Endodermal cell (in vitro differentiated cells): ENCODE results near the gene SELENOS. TPM values are rescaled to one million over a fixed set of nuclear protein-coding genes. Genes with fewer than 3 reads are reported as not detected.
A peak's percentile ranks its signal among the peaks of the same experiment; 100 is the strongest.

Experiments used
- DNase-seq: peaks from one replicate; pipeline ENCODE4 v3.0.0-alpha.2; 2017
- H3K27ac ChIP-seq: 2 replicates; pipeline ENCODE4 v1.5.1; 2013; ENCODE audit warnings: mild to moderate bottlenecking, low read depth, low read length, moderate library complexity
- H3K27me3 ChIP-seq: 2 replicates; pipeline ENCODE4 v1.6.1; 2013; ENCODE audit warnings: mild to moderate bottlenecking, low read length, moderate library complexity; ENCODE audit not compliant: insufficient read depth, control insufficient read depth, poor library complexity, severe bottlenecking
- H3K36me3 ChIP-seq: 2 replicates; pipeline ENCODE4 v1.7.0; 2013; ENCODE audit warnings: mild to moderate bottlenecking, low read length, moderate library complexity; ENCODE audit not compliant: control insufficient read depth, insufficient read depth
- H3K4me1 ChIP-seq: one replicate; pipeline ENCODE4 v1.7.0; 2013; ENCODE audit warnings: low read length; ENCODE audit not compliant: control insufficient read depth, insufficient read depth
- H3K4me3 ChIP-seq: 2 replicates; pipeline ENCODE4 v1.5.1; 2013; ENCODE audit warnings: mild to moderate bottlenecking, low read length, moderate library complexity
- H3K9ac ChIP-seq: 2 replicates; pipeline ENCODE4 v1.6.1; 2013; ENCODE audit warnings: mild to moderate bottlenecking, low read length, moderate library complexity; ENCODE audit not compliant: poor library complexity, severe bottlenecking; ENCODE audit errors: extremely low read depth
- H3K9me3 ChIP-seq: 2 replicates; pipeline ENCODE4 v1.6.1; 2013; ENCODE audit warnings: mild to moderate bottlenecking, low read length, moderate library complexity; ENCODE audit not compliant: control insufficient read depth
- H3K27ac Mint-ChIP-seq: 2 replicates; pipeline ENCODE4 v1.8.0; 2020; ENCODE audit warnings: mixed read lengths
- H3K27me3 Mint-ChIP-seq: 2 replicates; pipeline ENCODE4 v1.8.0; 2021; ENCODE audit warnings: mild to moderate bottlenecking, mixed read lengths; ENCODE audit not compliant: insufficient read depth
- H3K36me3 Mint-ChIP-seq: 2 replicates; pipeline ENCODE4 v1.8.0; 2020; ENCODE audit warnings: low read depth, mixed read lengths
- H3K4me1 Mint-ChIP-seq: 2 replicates; pipeline ENCODE4 v1.8.0; 2020; ENCODE audit warnings: mixed read lengths
- H3K4me3 Mint-ChIP-seq: 2 replicates; pipeline ENCODE4 v1.8.0; 2020; ENCODE audit warnings: mild to moderate bottlenecking, moderate library complexity, mixed read lengths
- H3K9me3 Mint-ChIP-seq: 2 replicates; pipeline ENCODE4 v1.8.0; 2020; ENCODE audit warnings: mild to moderate bottlenecking, mixed read lengths
- CTCF ChIP-seq: fragments of 200-600 bp; sonication (generic); conservative IDR thresholded peaks from 2 replicates; pipeline ENCODE4 v1.5.0; 2021; ENCODE audit warnings: antibody characterized with exemption, mild to moderate bottlenecking
- WGBS, 2 experiments: methylation state at CpG; one replicate each; pipeline versions ENCODE4 v1.1.5 to v1.1.7; 2013; ENCODE audit warnings: missing lambda C conversion rate in 2 of 2, mixed read lengths in 1 of 2; ENCODE audit not compliant: insufficient coverage in 1 of 2, insufficient read length in 1 of 2; 5-methylcytosine and 5-hydroxymethylcytosine counted together
- total RNA-seq, 2 donors: library from RNA; stranded (reverse); fragmentation: NEBNext Ultra II Directional in 1 of 2; extraction: Animal tissue kit (Norgen Biotek cat#: 25700) in 1 of 2; gene quantifications; 2 replicates in 1 of 2; 3 replicates in 1 of 2; pipeline ENCODE4 v1.2.1, GENCODE V29; 2021

Gene SELENOS
- total RNA-seq, 2 donors from 2014 or later, result 56.1 to 60.5 TPM

DNA sequence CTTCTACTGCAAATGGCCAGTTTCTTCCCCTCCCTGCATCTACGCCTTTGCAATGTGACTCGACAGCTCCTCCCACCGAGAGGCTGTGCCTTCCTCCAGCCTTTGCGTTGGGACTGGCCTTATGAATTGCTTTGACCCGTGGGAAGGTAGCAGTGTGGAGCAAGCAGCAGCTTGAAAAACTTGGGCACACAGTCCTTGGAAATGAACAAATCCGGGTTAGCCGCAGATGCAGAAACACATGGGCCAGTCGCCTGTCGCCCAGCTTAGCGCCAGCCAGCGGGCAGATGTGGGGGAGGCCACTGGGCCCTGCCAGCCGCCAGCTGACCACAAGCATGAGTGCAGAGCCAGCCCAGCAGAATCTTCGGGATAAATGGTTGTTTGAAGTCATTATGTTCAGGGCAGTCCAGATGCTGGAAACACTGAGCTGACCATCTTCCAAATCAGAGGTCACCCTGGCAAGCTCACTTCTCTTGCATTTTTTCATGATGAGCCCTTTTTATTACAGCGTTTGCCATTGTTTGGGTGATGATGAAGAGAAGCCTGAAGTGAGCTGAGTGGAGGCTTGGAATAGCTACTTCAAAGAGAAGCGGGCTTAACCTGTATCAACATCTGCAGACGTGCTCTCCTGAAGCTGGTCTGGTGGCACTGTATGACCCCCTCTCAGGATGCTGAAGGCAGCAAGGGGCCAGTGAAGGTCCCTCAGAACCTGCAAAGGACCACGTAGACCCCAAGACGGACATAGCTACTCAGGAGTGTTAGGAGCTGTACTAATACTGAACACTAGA is 9.8 kb downstream of the SELENOS start:
- H3K9me3 ChIP-seq, result no peaks in the 10 kb centered on the region
- Mint-ChIP-seq H3K9me3 (no peaks in the 10 kb centered on the region), H3K36me3 (peaks cover 39% of the 10 kb centered on the region), H3K27me3 (no peaks in the 10 kb centered on the region), H3K4me3 (no peak overlapping the region), H3K4me1 (peaks cover 7% of the 10 kb centered on the region), H3K27ac (no peak overlapping the region)
- peaks cover 35% of the 10 kb centered on the region for H3K36me3 ChIP-seq
- H3K4me1 ChIP-seq, result no peaks in the 10 kb centered on the region
- no peak overlapping the region for H3K27ac ChIP-seq
- 81 to 83% methylated on average over 13 to 18 of the region's 18 CpGs for WGBS, 2 experiments
- no peak for TF ChIP-seq CTCF
- peak; percentile 84 for DNase-seq
- no peaks in the 10 kb centered on the region for H3K27me3 ChIP-seq
- no peak overlapping the region for H3K4me3 ChIP-seq
- H3K9ac ChIP-seq, result no peak overlapping the region

DNA sequence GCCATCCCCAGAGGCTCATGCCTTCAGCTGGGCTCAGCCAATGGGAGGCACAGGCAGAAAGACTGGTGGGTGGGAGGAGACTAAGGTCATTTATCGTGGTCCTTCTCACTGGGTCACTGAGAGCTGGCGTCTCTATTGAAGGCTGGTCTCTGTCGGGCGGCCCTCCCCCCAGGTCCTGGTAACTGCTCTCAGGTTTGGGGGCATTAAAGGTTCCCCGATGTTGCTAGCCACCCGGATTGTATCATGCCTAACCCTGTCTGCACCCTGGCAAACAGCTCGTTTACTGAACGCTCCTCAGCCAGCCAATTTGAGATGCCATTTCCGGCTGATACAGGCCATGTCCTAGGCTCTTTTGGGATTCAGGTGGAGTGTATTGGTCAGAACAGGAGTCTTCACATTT is 10.5 kb downstream of the SELENOS start:
- no peaks in the 10 kb centered on the region for H3K27me3 Mint-ChIP-seq
- no peak overlapping the region for H3K4me3 ChIP-seq
- H3K36me3 Mint-ChIP-seq, result peaks cover 32% of the 10 kb centered on the region
- no peak overlapping the region for H3K27ac Mint-ChIP-seq
- H3K4me3 Mint-ChIP-seq, result no peak overlapping the region
- H3K4me1 Mint-ChIP-seq, result peaks cover 7% of the 10 kb centered on the region
- no peaks in the 10 kb centered on the region for H3K9me3 Mint-ChIP-seq
- peaks cover 28% of the 10 kb centered on the region for H3K36me3 ChIP-seq
- H3K9ac ChIP-seq, result no peak overlapping the region
- no peaks in the 10 kb centered on the region for H3K9me3 ChIP-seq
- no peaks in the 10 kb centered on the region for H3K4me1 ChIP-seq
- no peaks in the 10 kb centered on the region for H3K27me3 ChIP-seq
- DNase-seq, result peak; percentile 48
- H3K27ac ChIP-seq, result no peak overlapping the region
- 92 to 96% methylated on average over 9 of the region's 9 CpGs for WGBS, 2 experiments
- TF ChIP-seq CTCF, result no peak

DNA sequence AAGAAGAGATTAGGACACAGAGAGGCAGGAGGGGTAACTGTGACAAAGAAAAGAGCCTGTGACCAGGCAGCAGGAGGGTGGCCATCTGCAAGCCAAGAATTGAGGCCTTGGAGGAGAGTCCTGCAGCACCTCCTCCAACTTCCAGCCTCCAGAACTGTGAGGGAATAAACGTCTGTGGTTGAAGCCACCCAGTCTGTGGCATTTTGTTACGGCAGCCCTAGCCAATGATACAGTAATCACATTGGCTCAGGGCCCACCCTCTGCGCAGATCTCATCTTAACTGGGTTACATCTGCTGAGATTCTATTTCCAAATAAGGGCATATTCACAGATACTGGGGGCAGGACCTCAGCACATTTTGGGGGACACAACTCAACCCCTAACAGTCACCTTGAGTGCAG is 11.3 kb downstream of the SELENOS start:
- H3K4me3 ChIP-seq, result no peak overlapping the region
- WGBS, 2 experiments, result 90 to 93% methylated on average over 3 of the region's 3 CpGs
- no peaks in the 10 kb centered on the region for H3K9me3 Mint-ChIP-seq
- no peak overlapping the region for H3K9ac ChIP-seq
- H3K4me1 Mint-ChIP-seq, result peaks cover 7% of the 10 kb centered on the region
- peaks cover 20% of the 10 kb centered on the region for H3K36me3 ChIP-seq
- DNase-seq, result peak; percentile 32
- H3K27me3 Mint-ChIP-seq, result no peaks in the 10 kb centered on the region
- no peaks in the 10 kb centered on the region for H3K9me3 ChIP-seq
- H3K4me1 ChIP-seq, result no peaks in the 10 kb centered on the region
- H3K27ac ChIP-seq, result no peak overlapping the region
- no peaks in the 10 kb centered on the region for H3K27me3 ChIP-seq
- H3K36me3 Mint-ChIP-seq, result peaks cover 25% of the 10 kb centered on the region
- H3K27ac Mint-ChIP-seq, result no peak overlapping the region
- H3K4me3 Mint-ChIP-seq, result no peak overlapping the region
- no peak for TF ChIP-seq CTCF
